Measurements from ENCODE around the gene FEN1. TPM values are rescaled to one million over a fixed set of nuclear protein-coding genes. Genes with fewer than 3 reads are reported as not detected.

FEN1 gene
- total and polyA plus RNA-seq, 2 of the 8 experiments (the other 6 are each of a cell fraction or from before 2014, with no cell fraction given) = 52.6 to 86.1 TPM

DNA sequence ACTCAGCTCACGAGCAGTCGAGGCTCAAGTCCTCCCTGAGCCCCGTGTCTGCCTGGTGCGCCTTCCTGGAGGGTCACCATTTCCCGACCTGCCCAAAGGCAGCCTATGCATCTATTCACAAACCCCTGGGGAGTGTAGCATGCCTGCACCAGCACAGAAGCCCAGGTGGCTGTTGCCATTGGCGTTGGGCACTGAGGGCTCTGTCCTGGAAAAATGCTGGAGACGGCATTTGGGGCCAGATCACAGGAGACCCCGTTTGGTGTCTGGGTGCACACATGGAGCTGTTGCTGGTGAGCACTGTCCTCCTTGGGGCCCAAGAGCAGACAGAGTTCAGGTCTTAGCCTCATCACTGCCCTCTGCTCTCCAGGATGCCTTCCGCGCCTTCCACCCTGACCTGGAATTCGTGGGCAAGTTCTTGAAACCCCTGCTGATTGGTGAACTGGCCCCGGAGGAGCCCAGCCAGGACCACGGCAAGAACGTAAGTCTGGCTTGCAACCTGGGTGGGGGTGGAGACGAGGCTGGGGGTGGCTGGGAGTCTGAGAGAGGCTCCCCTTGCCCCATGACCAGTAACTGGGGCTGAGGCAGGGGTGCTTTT, 44.8 kb downstream of the FEN1 start:
- peak overlapping the region; percentile 59; the same call in 1 of the 2 replicates for H4K8ac ChIP-seq (ENCODE audit: extremely low read depth, insufficient read depth, low read length)
- no peak overlapping the region for H2BK12ac ChIP-seq (ENCODE audit: low read depth, low read length)
- H3K23me2 ChIP-seq (ENCODE audit: low read depth, low read length) = no peaks in the 10 kb centered on the region
- H3K9me3 ChIP-seq (ENCODE audit: insufficient read depth in 2 of 2, low read depth in 1 of 2, low read length in 1 of 2) = no peaks in the 10 kb centered on the region
- H4K5ac ChIP-seq (ENCODE audit: insufficient read length, low read depth, low read length) = no peak overlapping the region
- TF ChIP-seq POLR2AphosphoS5 (IDR thresholded peaks at IDR 0.05; ENCODE audit: low read depth, low read length) (peak; percentile 36; the same call in 1 of the 2 replicates), POLR2A (IDR thresholded peaks at IDR 0.05; ENCODE audit: control extremely low read depth in 1 of 2, low read depth in 2 of 2, low read length in 2 of 2) (0 out of 3 replicates have a peak, but pooled peaks of 1 of the 2 experiments have one; percentile 12), SUZ12 (IDR thresholded peaks at IDR 0.05; ENCODE audit: low read length) (no peak)
- CTCF ChIA-PET (ENCODE audit: partially characterized antibody) = interaction anchor here (0.8 to 0.9 kb wide), 2 partner anchors 22 to 90 kb away, joined by 3 to 4 read pairs; no protein-coding TSS in a partner anchor
- no peak overlapping the region for H2BK15ac ChIP-seq (ENCODE audit: low read length)
- peaks cover 0 to 51% of the 10 kb centered on the region in 2 experiments; a peak in 2 of 4 replicates for H3K79me2 ChIP-seq (ENCODE audit: control insufficient read depth in 1 of 2, insufficient read depth in 2 of 2, low read length in 2 of 2)
- H3K4me3 ChIP-seq (ENCODE audit: extremely low read depth in 1 of 4, insufficient read depth in 2 of 4, low read depth in 3 of 4, low read length in 4 of 4) = no peak overlapping the region
- H4K91ac ChIP-seq (replicated peaks; ENCODE audit: insufficient read length, low read length) = no peak overlapping the region
- H3K27ac ChIP-seq (ENCODE audit: low read depth, low read length) = no peak overlapping the region
- H3K14ac ChIP-seq (ENCODE audit: insufficient read length) = no peak overlapping the region
- H2BK5ac ChIP-seq (ENCODE audit: low read depth, low read length) = peak overlapping the region; percentile 31; the same call in 1 of the 2 replicates
- peaks cover 16 to 35% of the 10 kb centered on the region in 2 experiments for H4K20me1 ChIP-seq (replicated peaks in 1 of 2; ENCODE audit: control insufficient read depth in 1 of 2, insufficient read depth in 2 of 2, low read length in 2 of 2)
- H3K18ac ChIP-seq (ENCODE audit: extremely low read depth, low read length) = no peak overlapping the region
- no peak overlapping the region for H2BK20ac ChIP-seq (ENCODE audit: low read length)
- H3K56ac ChIP-seq (replicated peaks; ENCODE audit: insufficient read length, low read depth, low read length) = no peak overlapping the region
- 94% methylated on average over 13 of the region's 15 CpGs; no CpG with 5 or more reads in 1 of the 2 experiments for WGBS, 2 experiments (ENCODE audit: extremely low coverage in 1 of 2, insufficient coverage in 1 of 2, insufficient read length in 1 of 2, insufficient replicate concordance in 2 of 2, low coverage in 1 of 2, low lambda C conversion rate in 2 of 2, missing lambda C conversion rate in 1 of 2)
- no peak overlapping the region; a peak in 1 of 7 replicates for H3K9ac ChIP-seq (replicated peaks in 1 of 4; ENCODE audit: extremely low read depth in 1 of 4, low read depth in 3 of 4, low read length in 3 of 4)
- FAIRE-seq (no peak), DNase-seq (ENCODE audit: low read depth in 1 of 2, low spot score in 2 of 2) (no peak)
- no peak overlapping the region for H3K4ac ChIP-seq (replicated peaks; ENCODE audit: insufficient read length, low read depth, low read length)
- no peaks in the 10 kb centered on the region; a peak in 1 of 7 replicates for H3K27me3 ChIP-seq (replicated peaks in 1 of 4; ENCODE audit: control insufficient read depth in 3 of 4, extremely low read depth in 1 of 4, insufficient read depth in 3 of 4, low read length in 3 of 4)
- H2AFZ ChIP-seq (ENCODE audit: low read length) = no peak overlapping the region
- H3K4me1 ChIP-seq (replicated peaks in 1 of 4; ENCODE audit: control insufficient read depth in 3 of 4, insufficient read depth in 4 of 4, low read length in 3 of 4) = peaks cover 7 to 22% (median 15%) of the 10 kb centered on the region in 4 experiments
- no peak overlapping the region for H3K4me2 ChIP-seq (ENCODE audit: insufficient read depth in 1 of 2, low read depth in 2 of 2, low read length in 2 of 2)
- peaks cover 17% of the 10 kb centered on the region for H3K79me1 ChIP-seq (ENCODE audit: low read depth, low read length)
- no peak overlapping the region for H2AK5ac ChIP-seq (ENCODE audit: low read depth, low read length)
- H3K23ac ChIP-seq (ENCODE audit: insufficient read length) = no peak overlapping the region
- POLR2A ChIA-PET (ENCODE audit: partially characterized antibody) = interaction anchor here (1.0 to 2.7 kb wide), 5 partner anchors 8 to 30 kb away, joined by 3 to 9 read pairs (median 4); no protein-coding TSS in a partner anchor
- peaks cover 23 to 57% (median 43%) of the 10 kb centered on the region in 4 experiments for H3K36me3 ChIP-seq (ENCODE audit: control insufficient read depth in 2 of 4, insufficient read depth in 4 of 4, low read length in 3 of 4)
- no peak overlapping the region for H2BK120ac ChIP-seq (replicated peaks; ENCODE audit: low read depth, low read length)
